ENCODE data around the gene TPI1.
"Not testable (repeated sequence)": the region's sequence is repeated elsewhere in the genome, so short reads cannot be mapped to it uniquely, and the experiment has no call there.

Gene TPI1

GRCh38 chr12:6883252-6883651 lies 15.9 kb downstream of the TPI1 start:
- POLR2A ChIA-PET: no interaction called here
- CTCF ChIA-PET: interaction anchor here (1.4 to 3.7 kb wide), 4 partner anchors 8 to 34 kb away, joined by 3 to 45 read pairs (median 16); partner anchors contain the start of gene SPSB2
- TF ChIP-seq CTCF (IDR thresholded peaks at IDR 0.05; ENCODE audit: control extremely low read depth, extremely low read depth, low read depth, missing control alignments): no peak
- DNase-seq (ENCODE audit: extremely low spot score): no peak

- TF ChIP-seq CTCF (IDR thresholded peaks at IDR 0.05; ENCODE audit: control extremely low read depth, extremely low read depth, low read depth, missing control alignments): no peak
- POLR2A ChIA-PET: no interaction called here
- DNase-seq (ENCODE audit: extremely low spot score): no peak
- CTCF ChIA-PET: interaction anchor here (1.4 to 3.6 kb wide), 2 partner anchors 12 to 34 kb away, joined by 3 to 45 read pairs; partner anchors contain the start of gene SPSB2
Measured at GRCh38 chr12:6883683-6884082, 16.4 kb downstream of the TPI1 start.

- POLR2A ChIA-PET: no interaction called here
- TF ChIP-seq CTCF (IDR thresholded peaks at IDR 0.05; ENCODE audit: control extremely low read depth, extremely low read depth, low read depth, missing control alignments): no peak
- no peak for DNase-seq (ENCODE audit: extremely low spot score)
- CTCF ChIA-PET: interaction anchor here (1.2 to 2.2 kb wide), 3 partner anchors 11 to 15 kb away, joined by 4 to 14 read pairs (median 5); partner anchors contain the start of gene SPSB2
Measured at GRCh38 chr12:6884539-6884938, 17.2 kb downstream of the TPI1 start.

GRCh38 chr12:6886206-6886999 lies 19.1 kb downstream of the TPI1 start:
- not testable (repeated sequence) for DNase-seq (ENCODE audit: extremely low spot score)
- ChIA-PET CTCF (interaction anchor here (1.4 to 2.2 kb wide), 2 partner anchors 11 to 13 kb away, joined by 4 read pairs; partner anchors contain the start of gene SPSB2), POLR2A (interaction anchor here (0.5 to 0.6 kb wide), 2 partner anchors 306 to 352 kb away, joined by 3 to 6 read pairs; no protein-coding TSS in a partner anchor)

GRCh38 chr12:6887460-6887859 lies 20.1 kb downstream of the TPI1 start:
- TF ChIP-seq CTCF (IDR thresholded peaks at IDR 0.05; ENCODE audit: control extremely low read depth, extremely low read depth, low read depth, missing control alignments): no peak
- no peak for DNase-seq (ENCODE audit: extremely low spot score)
- CTCF ChIA-PET: interaction anchor here (1.4 kb wide), 1 partner anchor 14 kb away, joined by 4 read pairs; the partner anchor contains the start of gene SPSB2

GRCh38 chr12:6888360-6888759 lies 21.0 kb downstream of the TPI1 start:
- POLR2A ChIA-PET: interaction anchor here (1.1 to 1.3 kb wide), 2 partner anchors 16 to 21 kb away, joined by 3 read pairs; partner anchors contain the start of genes SPSB2 and TPI1

More at GRCh38 chr12:6887460-6887859, 20.1 kb downstream of the TPI1 start:
- POLR2A ChIA-PET: interaction anchor here (0.6 to 1.3 kb wide), 4 partner anchors 15 to 507 kb away, joined by 3 to 6 read pairs (median 4); partner anchors contain the start of genes SPSB2 and TPI1

GRCh38 chr12:6888794-6889193 lies 21.5 kb downstream of the TPI1 start:
- DNase-seq (ENCODE audit: extremely low spot score); POLR2A ChIA-PET: not testable (repeated sequence)
- CTCF ChIA-PET: interaction anchor here (1.4 kb wide), 1 partner anchor 16 kb away, joined by 6 read pairs; the partner anchor contains the start of gene SPSB2

More at GRCh38 chr12:6888360-6888759, 21.0 kb downstream of the TPI1 start:
- DNase-seq (ENCODE audit: extremely low spot score): no peak
- CTCF ChIA-PET: interaction anchor here (1.4 kb wide), 1 partner anchor 15 kb away, joined by 4 read pairs; the partner anchor contains the start of gene SPSB2
- no peak for TF ChIP-seq CTCF (IDR thresholded peaks at IDR 0.05; ENCODE audit: control extremely low read depth, extremely low read depth, low read depth, missing control alignments)

- POLR2A ChIA-PET; DNase-seq (ENCODE audit: extremely low spot score): not testable (repeated sequence)
- CTCF ChIA-PET: interaction anchor here (1.1 to 1.4 kb wide), 2 partner anchors 17 to 20 kb away, joined by 3 to 6 read pairs; partner anchors contain the start of gene SPSB2
Measured at GRCh38 chr12:6889775-6890573, 22.6 kb downstream of the TPI1 start.
